Psoas muscle (tissue), 8 donors: Measurements from ENCODE around the gene NSUN4. TPM values are rescaled to one million over a fixed set of nuclear protein-coding genes. Genes with fewer than 3 reads are reported as not detected.
"Not testable (repeated sequence)": the region's sequence is repeated elsewhere in the genome, so short reads cannot be mapped to it uniquely, and the experiment has no call there.

Source experiments
- ATAC-seq, 4 donors: fragments of 200-7000 bp; cut with Tn5 transposase; one replicate each; pipeline ENCODE4 v1.9.1; 2020; ENCODE audit warnings: moderate library complexity in 3 of 4, mild to moderate bottlenecking in 2 of 4
- DNase-seq, 2 donors: peaks; one replicate each; pipeline ENCODE4 v3.0.0-alpha.2; 2020
- H3K27ac ChIP-seq: fragments of 200-600 bp; one replicate; pipeline ENCODE4 v1.8.0; 2022
- H3K27me3 ChIP-seq, 3 donors: fragments of 200-600 bp in 1 of 3; one replicate each; pipeline versions ENCODE4 v1.6.1 to v1.8.0; 2013 to 2022; ENCODE audit warnings: low read length in 2 of 3, mild to moderate bottlenecking in 2 of 3, moderate library complexity in 1 of 3; ENCODE audit not compliant: insufficient read depth in 3 of 3
- H3K36me3 ChIP-seq, 2 donors: fragments of 200-600 bp in 1 of 2; one replicate each; pipeline versions ENCODE4 v1.6.1 to v1.8.0; 2013 to 2022; ENCODE audit warnings: low read depth in 1 of 2, mild to moderate bottlenecking in 1 of 2, moderate library complexity in 1 of 2; ENCODE audit not compliant: insufficient read depth in 1 of 2
- H3K4me1 ChIP-seq: fragments of 200-600 bp; one replicate; pipeline ENCODE4 v1.8.0; 2022
- H3K4me3 ChIP-seq: fragments of 200-600 bp; one replicate; pipeline ENCODE4 v1.8.0; 2022; ENCODE audit warnings: mild to moderate bottlenecking
- H3K9me3 ChIP-seq: fragments of 200-600 bp; one replicate; pipeline ENCODE4 v1.8.0; 2022
- WGBS, 3 donors: extraction: QIAGEN DNeasy Blood & Tissue Kit; methylation state at CpG; one replicate each; pipeline versions ENCODE4 v1.1.6 to v1.1.7; 2013; 5-methylcytosine and 5-hydroxymethylcytosine counted together
- intact Hi-C, 2 donors: fragments of 100-400 bp; cut with DNase I; formaldehyde crosslinking; loops; one replicate each; pipeline versions ENCODE4 v1.11.0 to v1.14.2; 2022
- polyA plus RNA-seq, 3 donors: library from polyadenylated mRNA; stranded (reverse); fragments of 200-250 nt; gene quantifications; one replicate each; pipeline ENCODE4 v1.2.3, GENCODE V29; 2013
- total RNA-seq, 4 donors: library from RNA; stranded (reverse); fragmentation: NEBNext Ultra II Directional in 2 of 4; extraction: Animal tissue kit (Norgen Biotek cat#: 25700) in 2 of 4; gene quantifications; one replicate each; pipeline versions ENCODE4 v1.2.1 to v1.2.4, GENCODE V29; 2021 to 2023
- TF ChIP-seq, protein P1 (sequence below): fragments of 200-600 bp; IDR thresholded peaks from one replicate; pipeline ENCODE4 v1.8.0; 2022; ENCODE audit warnings: antibody characterized with exemption
- donor health status: healthy with polysubstance abuse.
- donor health status: DM: no; HTN: no; CAD: no; lungs with moderate emphysema.
- donor health status: Bipolar disorder and iron deficiency.
- donor health status: healthy.
- donor health status: DM: yes; HTN: yes; CAD: no.
- donor health status: DM: no; HTN: no; CAD: no.
- donor health status: DM: no; HTN: no; CAD: no.
- donor health status: DM: yes; HTN: yes; CAD: no.

NSUN4 gene
- total and polyA plus RNA-seq, 7 donors = 9.4 to 25.3 (median 16.3) TPM

DNA sequence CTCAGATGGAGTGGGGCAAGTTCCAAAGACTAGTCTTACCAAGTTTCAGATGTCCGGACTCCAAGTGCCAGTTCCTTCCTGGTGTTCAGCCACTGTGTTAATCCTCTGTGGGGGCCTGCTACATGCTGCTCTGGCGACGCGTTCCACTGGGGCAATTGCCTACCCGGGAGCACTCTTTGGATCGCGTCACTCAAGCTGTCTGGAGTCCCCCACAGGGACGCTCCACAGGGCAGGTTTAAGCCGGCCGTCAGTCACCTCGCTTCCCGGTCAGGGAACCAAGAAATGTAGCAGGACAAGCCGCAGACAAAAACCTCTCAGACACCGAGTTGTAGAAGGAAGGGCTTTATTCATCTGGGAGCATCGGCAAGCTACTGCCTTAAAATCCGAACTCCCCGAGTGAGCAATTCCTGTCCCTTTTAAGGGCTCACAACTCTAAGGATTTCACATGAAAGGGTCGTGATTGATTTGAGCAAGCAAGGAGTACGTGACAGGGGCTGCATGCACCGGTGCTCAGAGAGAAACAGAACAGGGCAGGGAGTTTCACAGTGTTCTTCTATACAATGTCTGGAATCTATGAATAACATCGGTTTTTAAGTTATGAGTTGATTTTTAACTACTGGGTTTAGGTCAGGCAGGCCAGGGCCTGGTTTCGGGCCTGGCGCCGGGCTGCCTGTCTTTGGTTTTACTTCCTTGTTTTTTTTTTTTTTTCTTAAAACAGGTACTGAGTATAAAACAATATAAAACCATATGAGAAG, 8.6 kb upstream of the NSUN4 start:
- DNase-seq (peak in 1 of 2 donors; percentile 57), ATAC-seq (peak in 2 of 4 donors; percentile 72 to 89)
- H3K9me3 ChIP-seq, H3K36me3 ChIP-seq, H3K4me3 ChIP-seq, H3K4me1 ChIP-seq, H3K27me3 ChIP-seq, intact Hi-C loops: not testable (repeated sequence)
- peak overlapping the region; percentile 46 for H3K27ac ChIP-seq
- WGBS, 3 donors = 50 to 74% (median 61%) methylated on average over 24 of the region's 24 CpGs

GRCh38 chr1:46333300-46334029, 7.1 kb upstream of the NSUN4 start:
- intact Hi-C loops = no loop called here
- TF ChIP-seq, protein P1, sequence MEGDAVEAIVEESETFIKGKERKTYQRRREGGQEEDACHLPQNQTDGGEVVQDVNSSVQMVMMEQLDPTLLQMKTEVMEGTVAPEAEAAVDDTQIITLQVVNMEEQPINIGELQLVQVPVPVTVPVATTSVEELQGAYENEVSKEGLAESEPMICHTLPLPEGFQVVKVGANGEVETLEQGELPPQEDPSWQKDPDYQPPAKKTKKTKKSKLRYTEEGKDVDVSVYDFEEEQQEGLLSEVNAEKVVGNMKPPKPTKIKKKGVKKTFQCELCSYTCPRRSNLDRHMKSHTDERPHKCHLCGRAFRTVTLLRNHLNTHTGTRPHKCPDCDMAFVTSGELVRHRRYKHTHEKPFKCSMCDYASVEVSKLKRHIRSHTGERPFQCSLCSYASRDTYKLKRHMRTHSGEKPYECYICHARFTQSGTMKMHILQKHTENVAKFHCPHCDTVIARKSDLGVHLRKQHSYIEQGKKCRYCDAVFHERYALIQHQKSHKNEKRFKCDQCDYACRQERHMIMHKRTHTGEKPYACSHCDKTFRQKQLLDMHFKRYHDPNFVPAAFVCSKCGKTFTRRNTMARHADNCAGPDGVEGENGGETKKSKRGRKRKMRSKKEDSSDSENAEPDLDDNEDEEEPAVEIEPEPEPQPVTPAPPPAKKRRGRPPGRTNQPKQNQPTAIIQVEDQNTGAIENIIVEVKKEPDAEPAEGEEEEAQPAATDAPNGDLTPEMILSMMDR = no peak
- WGBS, 3 donors = 83 to 88% (median 86%) methylated on average over 9 of the region's 9 CpGs

GRCh38 chr1:46334030-46334384, 6.6 kb upstream of the NSUN4 start:
- Histone ChIP-seq H3K4me1 (no peaks in the 10 kb centered on the region), H3K36me3 (no peaks in the 10 kb centered on the region), H3K27me3 (no peaks in the 10 kb centered on the region), H3K4me3 (no peak overlapping the region), H3K9me3 (no peaks in the 10 kb centered on the region), H3K27ac (no peak overlapping the region)
- TF ChIP-seq, protein P1 = no peak
- WGBS, 3 donors = 80 to 100% (median 82%) methylated on average over 2 of the region's 2 CpGs
- ATAC-seq (no peak), DNase-seq (no peak)
- intact Hi-C loops = no loop called here

More at GRCh38 chr1:46333300-46334029, 7.1 kb upstream of the NSUN4 start:
- Histone ChIP-seq H3K9me3 (no peaks in the 10 kb centered on the region), H3K36me3 (no peaks in the 10 kb centered on the region), H3K4me1 (no peaks in the 10 kb centered on the region), H3K27ac (no peak overlapping the region), H3K27me3 (no peaks in the 10 kb centered on the region), H3K4me3 (no peak overlapping the region)
- DNase-seq (no peak), ATAC-seq (peak in 1 of 4 donors; percentile 43)

GRCh38 chr1:46335081-46335480, 5.5 kb upstream of the NSUN4 start:
- Histone ChIP-seq H3K4me1 (no peaks in the 10 kb centered on the region), H3K4me3 (no peak overlapping the region), H3K27me3 (no peaks in the 10 kb centered on the region), H3K36me3 (no peaks in the 10 kb centered on the region), H3K27ac (no peak overlapping the region), H3K9me3 (no peaks in the 10 kb centered on the region)
- 92 to 94% (median 94%) methylated on average over 3 of the region's 3 CpGs for whole genome bisulfite sequencing, 3 donors
- intact Hi-C loops = no loop called here
- TF ChIP-seq, protein P1 = no peak
- DNase-seq = no peak
- ATAC-seq = no peak

- H3K27me3 ChIP-seq, DNase-seq: not testable (repeated sequence)
Observed at GRCh38 chr1:46337409-46337808, 3.2 kb upstream of the NSUN4 start.

More at GRCh38 chr1:46337409-46337808, 3.2 kb upstream of the NSUN4 start:
- H3K4me3 ChIP-seq, H3K36me3 ChIP-seq, ATAC-seq, intact Hi-C loops, H3K27ac ChIP-seq, H3K9me3 ChIP-seq, H3K4me1 ChIP-seq: not testable (repeated sequence)
- 95 to 98% (median 97%) methylated on average over 9 of the region's 14 CpGs for WGBS, 3 donors
